MM.1S (cell line): ENCODE data around the gene GALR2.

Experiments used
- EZH2 ChIP-seq: fragments of 300-600 bp; sonication (generic); optimal IDR thresholded peaks from 2 replicates; pipeline ENCODE3; 2017; ENCODE audit warnings: low read depth, mild to moderate bottlenecking, antibody characterized with exemption, low read length, mixed read lengths
- EZH2phosphoT487 ChIP-seq: fragments of 300-600 bp; sonication (generic); IDR thresholded peaks from 2 replicates; pipeline ENCODE4 v1.6.1; 2018; ENCODE audit warnings: antibody characterized with exemption, low read length
- TF ChIP-seq, protein P1 (sequence below): fragments of 300-600 bp; sonication (generic); IDR thresholded peaks from 2 replicates; pipeline ENCODE4 v1.5.1; 2016; ENCODE audit warnings: antibody characterized with exemption, low read length, mixed read lengths

GRCh38 chr17:76049239-76049638, 25.3 kb upstream of the GALR2 start:
- TF ChIP-seq, protein P1, sequence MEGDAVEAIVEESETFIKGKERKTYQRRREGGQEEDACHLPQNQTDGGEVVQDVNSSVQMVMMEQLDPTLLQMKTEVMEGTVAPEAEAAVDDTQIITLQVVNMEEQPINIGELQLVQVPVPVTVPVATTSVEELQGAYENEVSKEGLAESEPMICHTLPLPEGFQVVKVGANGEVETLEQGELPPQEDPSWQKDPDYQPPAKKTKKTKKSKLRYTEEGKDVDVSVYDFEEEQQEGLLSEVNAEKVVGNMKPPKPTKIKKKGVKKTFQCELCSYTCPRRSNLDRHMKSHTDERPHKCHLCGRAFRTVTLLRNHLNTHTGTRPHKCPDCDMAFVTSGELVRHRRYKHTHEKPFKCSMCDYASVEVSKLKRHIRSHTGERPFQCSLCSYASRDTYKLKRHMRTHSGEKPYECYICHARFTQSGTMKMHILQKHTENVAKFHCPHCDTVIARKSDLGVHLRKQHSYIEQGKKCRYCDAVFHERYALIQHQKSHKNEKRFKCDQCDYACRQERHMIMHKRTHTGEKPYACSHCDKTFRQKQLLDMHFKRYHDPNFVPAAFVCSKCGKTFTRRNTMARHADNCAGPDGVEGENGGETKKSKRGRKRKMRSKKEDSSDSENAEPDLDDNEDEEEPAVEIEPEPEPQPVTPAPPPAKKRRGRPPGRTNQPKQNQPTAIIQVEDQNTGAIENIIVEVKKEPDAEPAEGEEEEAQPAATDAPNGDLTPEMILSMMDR = no peak
- TF ChIP-seq EZH2phosphoT487 = no peak
- no peak for TF ChIP-seq EZH2
